ENCODE data around the gene CTBP1.
"Not testable (repeated sequence)": the region's sequence is repeated elsewhere in the genome, so short reads cannot be mapped to it uniquely, and the experiment has no call there.

Gene CTBP1

DNA sequence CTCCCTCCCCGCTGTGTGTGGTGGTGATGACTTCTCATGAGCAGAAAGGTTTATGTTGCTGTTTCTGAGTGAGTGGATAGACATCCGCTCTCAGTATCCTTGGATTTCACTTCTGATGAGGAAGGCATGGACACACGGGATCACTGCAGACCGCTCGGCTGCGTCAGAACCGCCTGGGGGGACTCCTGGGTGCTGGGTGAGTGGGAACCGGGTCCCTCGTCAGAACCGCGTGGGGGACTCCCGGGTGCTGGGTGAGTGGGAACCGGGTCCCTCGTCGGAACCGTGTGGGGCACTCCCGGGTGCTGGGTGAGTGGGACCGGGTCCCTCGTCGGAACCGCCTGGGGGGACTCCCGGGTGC is 9.0 kb downstream of the CTBP1 start:
- peak; percentile 26 for DNase-seq (ENCODE audit: extremely low read depth, insufficient read length)
- H3K27me3 ChIP-seq (replicated peaks; ENCODE audit: control insufficient read depth, insufficient read depth, low read length), result no peaks in the 10 kb centered on the region
- H3K36me3 ChIP-seq (ENCODE audit: control insufficient read depth, insufficient read depth, low read length), result peaks cover 36% of the 10 kb centered on the region
- H3K4me3 ChIP-seq (replicated peaks; ENCODE audit: low read depth, low read length), result no peak overlapping the region
- TF ChIP-seq, protein P1, sequence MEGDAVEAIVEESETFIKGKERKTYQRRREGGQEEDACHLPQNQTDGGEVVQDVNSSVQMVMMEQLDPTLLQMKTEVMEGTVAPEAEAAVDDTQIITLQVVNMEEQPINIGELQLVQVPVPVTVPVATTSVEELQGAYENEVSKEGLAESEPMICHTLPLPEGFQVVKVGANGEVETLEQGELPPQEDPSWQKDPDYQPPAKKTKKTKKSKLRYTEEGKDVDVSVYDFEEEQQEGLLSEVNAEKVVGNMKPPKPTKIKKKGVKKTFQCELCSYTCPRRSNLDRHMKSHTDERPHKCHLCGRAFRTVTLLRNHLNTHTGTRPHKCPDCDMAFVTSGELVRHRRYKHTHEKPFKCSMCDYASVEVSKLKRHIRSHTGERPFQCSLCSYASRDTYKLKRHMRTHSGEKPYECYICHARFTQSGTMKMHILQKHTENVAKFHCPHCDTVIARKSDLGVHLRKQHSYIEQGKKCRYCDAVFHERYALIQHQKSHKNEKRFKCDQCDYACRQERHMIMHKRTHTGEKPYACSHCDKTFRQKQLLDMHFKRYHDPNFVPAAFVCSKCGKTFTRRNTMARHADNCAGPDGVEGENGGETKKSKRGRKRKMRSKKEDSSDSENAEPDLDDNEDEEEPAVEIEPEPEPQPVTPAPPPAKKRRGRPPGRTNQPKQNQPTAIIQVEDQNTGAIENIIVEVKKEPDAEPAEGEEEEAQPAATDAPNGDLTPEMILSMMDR (IDR thresholded peaks at IDR 0.05; ENCODE audit: insufficient read depth, low read length, poor library complexity, severe bottlenecking), result no peak

DNA sequence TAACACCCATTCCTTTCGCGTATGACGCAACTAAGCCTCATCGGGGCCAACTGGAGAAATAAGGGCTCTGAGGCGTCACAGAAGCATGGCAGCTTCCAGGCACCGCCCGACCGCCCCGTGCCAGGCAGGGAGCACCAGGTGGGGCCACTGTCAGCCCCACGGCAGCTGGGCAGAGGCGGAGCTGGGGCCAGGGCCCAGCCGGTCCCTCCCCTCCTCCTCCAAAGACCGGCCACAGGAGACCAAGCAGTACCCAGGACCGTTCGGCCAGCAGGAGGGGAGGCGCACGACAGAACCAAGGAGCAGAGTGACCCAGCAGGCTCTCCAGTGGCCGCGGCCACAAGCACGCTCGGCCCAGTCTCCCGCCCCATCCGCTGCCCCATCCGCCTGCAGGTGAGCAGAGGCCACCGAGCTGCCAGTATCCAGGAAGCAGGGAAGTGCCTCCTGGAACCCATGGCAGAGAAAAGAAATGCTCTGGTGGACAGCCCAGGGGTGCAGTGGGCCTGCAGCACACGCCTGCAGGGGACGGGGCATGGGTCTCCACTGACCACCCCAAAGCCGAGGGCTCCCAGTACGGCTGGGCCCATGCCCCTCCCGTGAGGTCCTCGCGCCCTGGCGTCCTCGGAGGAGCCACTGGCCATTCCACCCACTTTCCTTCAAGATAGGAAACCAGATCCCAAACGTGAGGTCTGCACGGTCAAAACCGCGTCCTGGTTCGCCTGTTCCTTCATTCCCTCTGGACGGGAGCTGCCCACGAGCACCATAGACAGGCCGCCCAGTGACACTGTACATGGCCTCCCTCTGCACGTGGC is 9.6 kb downstream of the CTBP1 start:
- Histone ChIP-seq H3K4me3 (replicated peaks; ENCODE audit: low read depth, low read length) (no peak overlapping the region), H3K27me3 (replicated peaks; ENCODE audit: control insufficient read depth, insufficient read depth, low read length) (no peaks in the 10 kb centered on the region), H3K36me3 (ENCODE audit: control insufficient read depth, insufficient read depth, low read length) (peaks cover 39% of the 10 kb centered on the region)
- TF ChIP-seq, protein P1 (IDR thresholded peaks at IDR 0.05; ENCODE audit: insufficient read depth, low read length, poor library complexity, severe bottlenecking), result no peak
- peak; percentile 13 for DNase-seq (ENCODE audit: extremely low read depth, insufficient read length)

DNA sequence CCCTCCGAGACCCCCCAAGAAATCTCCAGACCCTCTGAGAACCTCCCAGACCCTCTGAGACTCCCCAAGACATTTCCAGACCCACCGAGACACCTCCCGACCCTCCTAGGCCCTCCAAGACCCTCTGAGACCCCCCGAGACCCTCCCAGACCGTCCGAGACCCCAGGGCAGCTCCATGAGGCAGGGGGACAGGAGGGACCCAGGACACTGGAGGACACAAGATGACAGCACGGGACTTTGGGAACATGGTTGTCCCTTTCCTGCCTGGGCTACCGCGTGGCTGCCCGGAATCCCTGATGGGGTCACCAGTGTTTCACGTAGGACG is 10.3 kb downstream of the CTBP1 start:
- H3K27me3 ChIP-seq (replicated peaks; ENCODE audit: control insufficient read depth, insufficient read depth, low read length), result no peaks in the 10 kb centered on the region
- TF ChIP-seq, protein P1 (IDR thresholded peaks at IDR 0.05; ENCODE audit: insufficient read depth, low read length, poor library complexity, severe bottlenecking), result no peak
- H3K36me3 ChIP-seq (ENCODE audit: control insufficient read depth, insufficient read depth, low read length), result peaks cover 40% of the 10 kb centered on the region
- DNase-seq (ENCODE audit: extremely low read depth, insufficient read length), result peak; percentile 11
- no peak overlapping the region for H3K4me3 ChIP-seq (replicated peaks; ENCODE audit: low read depth, low read length)

DNA sequence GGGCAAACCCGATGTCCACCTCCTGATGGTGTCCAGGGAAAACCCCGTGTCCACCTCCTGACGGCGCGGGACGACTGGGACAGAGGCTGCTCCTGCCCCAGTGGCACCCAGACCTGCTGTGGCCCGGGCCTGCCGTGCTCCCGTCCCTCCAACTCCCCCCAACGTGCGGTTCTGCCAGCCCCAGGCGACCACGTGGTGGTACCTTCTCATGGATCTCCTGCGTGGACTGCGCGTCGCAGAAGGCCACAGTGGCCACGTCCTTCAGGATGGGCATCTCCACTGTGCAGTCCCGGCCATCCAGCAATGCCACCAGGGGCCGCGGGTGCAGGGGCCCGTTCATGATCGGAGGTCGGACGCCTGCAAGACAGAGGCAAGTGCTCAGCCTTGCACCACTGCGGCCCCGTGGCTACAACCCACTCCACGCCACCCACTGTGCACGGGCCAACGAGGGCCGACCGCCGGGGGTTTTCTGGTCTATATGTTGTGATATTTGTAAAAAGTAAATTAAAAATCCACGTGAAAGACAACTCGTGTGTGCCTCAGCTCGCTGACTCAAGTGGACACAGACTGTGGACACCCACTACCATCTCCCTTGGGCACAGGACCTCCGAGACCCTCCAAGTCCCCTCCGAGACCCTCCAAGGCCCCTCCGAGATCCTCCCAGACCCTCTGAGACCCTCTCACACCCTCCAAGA is 10.8 kb downstream of the CTBP1 start:
- Histone ChIP-seq H3K4me3 (replicated peaks; ENCODE audit: low read depth, low read length) (no peak overlapping the region), H3K27me3 (replicated peaks; ENCODE audit: control insufficient read depth, insufficient read depth, low read length) (no peaks in the 10 kb centered on the region), H3K36me3 (ENCODE audit: control insufficient read depth, insufficient read depth, low read length) (peaks cover 44% of the 10 kb centered on the region)
- TF ChIP-seq, protein P1 (IDR thresholded peaks at IDR 0.05; ENCODE audit: insufficient read depth, low read length, poor library complexity, severe bottlenecking), result no peak
- DNase-seq (ENCODE audit: extremely low read depth, insufficient read length), result peak; percentile 25

DNA sequence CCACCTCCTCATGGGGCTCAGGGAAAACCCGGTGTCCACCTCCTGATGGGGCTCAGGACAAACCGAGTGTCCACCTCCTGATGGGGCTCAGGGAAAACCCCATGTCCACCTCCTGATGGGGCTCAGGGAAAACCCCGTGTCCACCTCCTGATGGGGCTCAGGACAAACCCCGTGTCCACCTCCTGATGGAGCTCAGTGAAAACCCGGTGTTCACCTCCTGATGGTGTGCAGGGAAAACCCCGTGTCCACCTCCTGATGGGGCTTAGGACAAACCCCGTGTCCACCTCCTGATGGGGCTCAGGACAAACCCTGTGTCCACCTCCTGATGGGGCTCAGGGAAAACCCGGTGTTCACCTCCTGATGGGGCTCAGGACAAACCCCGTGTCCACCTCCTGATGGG is 11.7 kb downstream of the CTBP1 start:
- H3K4me3 ChIP-seq (replicated peaks; ENCODE audit: low read depth, low read length); DNase-seq (ENCODE audit: extremely low read depth, insufficient read length); H3K27me3 ChIP-seq (replicated peaks; ENCODE audit: control insufficient read depth, insufficient read depth, low read length): not testable (repeated sequence)
- peaks cover 49% of the 10 kb centered on the region for H3K36me3 ChIP-seq (ENCODE audit: control insufficient read depth, insufficient read depth, low read length)

DNA sequence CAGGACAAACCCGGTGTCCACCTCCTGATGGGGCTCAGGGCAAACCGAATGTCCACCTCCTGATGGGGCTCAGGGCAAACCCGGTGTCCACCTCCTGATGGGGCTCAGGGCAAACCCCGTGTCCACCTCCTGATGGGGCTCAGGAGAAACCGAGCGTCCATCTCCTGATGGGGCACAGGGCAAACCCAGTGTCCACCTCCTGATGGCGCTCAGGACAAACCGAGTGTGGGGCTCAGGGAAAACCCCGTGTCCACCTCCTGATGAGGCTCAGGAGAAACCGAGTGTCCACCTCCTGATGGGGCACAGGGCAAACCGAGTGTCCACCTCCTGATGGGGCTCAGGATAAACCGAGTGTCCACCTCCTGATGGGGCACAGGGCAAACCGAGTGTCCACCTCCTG is 12.1 kb downstream of the CTBP1 start:
- DNase-seq (ENCODE audit: extremely low read depth, insufficient read length); H3K27me3 ChIP-seq (replicated peaks; ENCODE audit: control insufficient read depth, insufficient read depth, low read length); H3K4me3 ChIP-seq (replicated peaks; ENCODE audit: low read depth, low read length): not testable (repeated sequence)
- peaks cover 49% of the 10 kb centered on the region for H3K36me3 ChIP-seq (ENCODE audit: control insufficient read depth, insufficient read depth, low read length)
